GM19035 (cell line): ENCODE data around the gene TRAPPC14.

Experiments used
- ATAC-seq: cut with Tn5 transposase; IDR thresholded peaks from one replicate; pipeline ENCODE4 v1.9.1; 2021; ENCODE audit not compliant: unreplicated experiment

Gene TRAPPC14

GRCh38 chr7:100127866-100128636, 30.5 kb downstream of the TRAPPC14 start:
- ATAC-seq = no peak

GRCh38 chr7:100126931-100127865, 31.3 kb downstream of the TRAPPC14 start, which contains the start of gene MBLAC1:
TSS of gene MBLAC1 (plus strand) at chr7:100126967. CDS start at chr7:100127396, 429 bp downstream.
- ATAC-seq = peak; percentile 66

GRCh38 chr7:100126239-100126930, 32.1 kb downstream of the TRAPPC14 start:
- ATAC-seq = peak; percentile 33

GRCh38 chr7:100124301-100125230, 34.0 kb downstream of the TRAPPC14 start:
- no peak for ATAC-seq

GRCh38 chr7:100122568-100122967, 36.0 kb downstream of the TRAPPC14 start:
- no peak for ATAC-seq

- no peak for ATAC-seq
These were observed 36.5 kb downstream of the TRAPPC14 start for GRCh38 chr7:100122067-100122466.

- no peak for ATAC-seq
These were observed 37.8 kb downstream of the TRAPPC14 start for GRCh38 chr7:100120733-100121036.

GRCh38 chr7:100119970-100120732, 38.4 kb downstream of the TRAPPC14 start:
- peak; percentile 27 for ATAC-seq

- peak; percentile 86 for ATAC-seq
These were observed 39.2 kb downstream of the TRAPPC14 start, which contains the start of the genes CNPY4 and TAF6 for GRCh38 chr7:100119072-100119969. TSS of gene CNPY4 (plus strand) at chr7:100119634. CDS start at chr7:100119745, 111 bp downstream. TSS of gene TAF6 (minus strand) at chr7:100119358. CDS start at chr7:100114209, 5,149 bp downstream.

- ATAC-seq = no peak
These were observed 40.0 kb downstream of the TRAPPC14 start for GRCh38 chr7:100118388-100119071.

GRCh38 chr7:100115026-100115425, 43.5 kb downstream of the TRAPPC14 start:
- ATAC-seq = no peak

GRCh38 chr7:100111914-100112313, 46.6 kb downstream of the TRAPPC14 start:
- ATAC-seq = no peak

- no peak for ATAC-seq
These were observed 47.4 kb downstream of the TRAPPC14 start for GRCh38 chr7:100111156-100111555.

GRCh38 chr7:100109521-100110163, 48.9 kb downstream of the TRAPPC14 start:
- no peak for ATAC-seq

- no peak for ATAC-seq
These were observed 50.6 kb downstream of the TRAPPC14 start for GRCh38 chr7:100107890-100108289.

- no peak for ATAC-seq
These were observed 51.3 kb downstream of the TRAPPC14 start for GRCh38 chr7:100107125-100107737.

GRCh38 chr7:100106633-100107032, 51.9 kb downstream of the TRAPPC14 start:
- no peak for ATAC-seq
